Fibroblast of lung (primary cell): ENCODE data around the gene GJC2. TPM values are rescaled to one million over a fixed set of nuclear protein-coding genes. Genes with fewer than 3 reads are reported as not detected.

Experiments used
- DNase-seq, 2 donors: peaks; one replicate each; pipeline versions ENCODE4 v3.0.0 to v3.0.0-alpha.2; 2010; ENCODE audit warnings: low read depth in 2 of 2
- H2AFZ ChIP-seq: 2 replicates; pipeline ENCODE4 v1.5.1; 2012; ENCODE audit warnings: low read length, control low read depth, inconsistent platforms
- H3K27ac ChIP-seq: 2 replicates; pipeline ENCODE4 v1.5.1; 2011; ENCODE audit warnings: low read length, control low read depth; ENCODE audit not compliant: insufficient read depth
- H3K27me3 ChIP-seq: 2 replicates; pipeline ENCODE4 v1.5.1; 2011; ENCODE audit warnings: mild to moderate bottlenecking, low read length; ENCODE audit not compliant: control insufficient read depth, insufficient read depth
- H3K36me3 ChIP-seq: 2 replicates; pipeline ENCODE4 v1.5.1; 2011; ENCODE audit warnings: low read length; ENCODE audit not compliant: control insufficient read depth, insufficient read depth
- H3K4me1 ChIP-seq: 2 replicates; pipeline ENCODE4 v1.5.1; 2011; ENCODE audit warnings: low read length; ENCODE audit not compliant: control insufficient read depth, insufficient read depth; ENCODE audit errors: extremely low read depth
- H3K4me2 ChIP-seq: 2 replicates; pipeline ENCODE4 v1.5.1; 2011; ENCODE audit warnings: low read length, control low read depth; ENCODE audit not compliant: insufficient read depth; ENCODE audit errors: extremely low read depth
- H3K4me3 ChIP-seq, 4 experiments: fragments of 200-600 bp in 1 of 4; sonication (generic) in 1 of 4; replicated peaks in 1 of 4; 2 replicates each; pipeline ENCODE4 v1.5.1; 2011 to 2016; ENCODE audit warnings: low read length in 4 of 4, low read depth in 3 of 4, mild to moderate bottlenecking in 3 of 4, control low read depth in 2 of 4, inconsistent platforms in 1 of 4, mixed read lengths in 1 of 4; ENCODE audit not compliant: insufficient read depth in 1 of 4; ENCODE audit errors: control extremely low read depth in 1 of 4
- H3K79me2 ChIP-seq: 2 replicates; pipeline ENCODE4 v1.5.1; 2012; ENCODE audit warnings: mild to moderate bottlenecking, low read length, inconsistent platforms; ENCODE audit not compliant: control insufficient read depth, insufficient read depth
- H3K9ac ChIP-seq: 2 replicates; pipeline ENCODE4 v1.5.1; 2011; ENCODE audit warnings: mild to moderate bottlenecking, low read length, control low read depth; ENCODE audit not compliant: insufficient read depth
- H3K9me3 ChIP-seq: 2 replicates; pipeline ENCODE4 v1.5.1; 2012; ENCODE audit warnings: low read depth, low read length; ENCODE audit not compliant: control insufficient read depth, insufficient read depth
- H4K20me1 ChIP-seq: 2 replicates; pipeline ENCODE4 v1.5.1; 2011; ENCODE audit warnings: low read length; ENCODE audit not compliant: control insufficient read depth, insufficient read depth; ENCODE audit errors: extremely low read depth
- CTCF ChIP-seq, 2 donors: IDR thresholded peaks in 1 of 2; conservative IDR thresholded peaks in 1 of 2; 1 replicate in 1 of 2; 2 replicates in 1 of 2; pipeline ENCODE4 v1.5.1; 2011 to 2012; ENCODE audit warnings: low read length in 2 of 2, control low read depth in 1 of 2, inconsistent platforms in 1 of 2, low read depth in 1 of 2, mild to moderate bottlenecking in 1 of 2
- EZH2 ChIP-seq: IDR thresholded peaks from 2 replicates; pipeline ENCODE4 v1.5.1; 2012; ENCODE audit warnings: low read length, control low read depth, mild to moderate bottlenecking; ENCODE audit errors: missing control alignments
- polyA plus RNA-seq, 2 donors: library from polyadenylated mRNA; depleted of rRNA in 1 of 2; stranded (reverse) in 1 of 2; unstranded in 1 of 2; fragments of >200 nt; gene quantifications; 2 replicates each; pipeline ENCODE4 v1.2.1, GENCODE V29; 2011 to 2012; ENCODE audit warnings: missing spikeins in 1 of 2
- total RNA-seq: library from RNA; depleted of rRNA; stranded (reverse); fragments of >200 nt; gene quantifications from 2 replicates; pipeline ENCODE4 v1.2.1, GENCODE V29; 2014

GJC2 gene
- total and polyA plus RNA-seq, 2 donors (not counting 1 experiment from before 2014, with no cell fraction given): 1.4 to 13.4 TPM

GRCh38 chr1:228156941-228157728, 7.4 kb downstream of the GJC2 start:
- DNase-seq: no peak
- H3K9me3 ChIP-seq: no peaks in the 10 kb centered on the region
- H3K9ac ChIP-seq: no peak overlapping the region
- H3K4me2 ChIP-seq: no peak overlapping the region
- no peaks in the 10 kb centered on the region for H3K4me1 ChIP-seq
- no peaks in the 10 kb centered on the region for H3K79me2 ChIP-seq
- H3K36me3 ChIP-seq: no peaks in the 10 kb centered on the region
- H2AFZ ChIP-seq: no peak overlapping the region
- no peak overlapping the region for H3K27ac ChIP-seq
- no peaks in the 10 kb centered on the region for H4K20me1 ChIP-seq
- TF ChIP-seq CTCF (conservative IDR thresholded peaks at IDR 0.05 in 1 of 2, IDR thresholded peaks at IDR 0.05 in 1 of 2; ENCODE audit: low read depth in 1 of 2, low read length in 2 of 2) (no peak), EZH2 (no peak)
- no peak overlapping the region for H3K4me3 ChIP-seq
- no peaks in the 10 kb centered on the region for H3K27me3 ChIP-seq

DNA sequence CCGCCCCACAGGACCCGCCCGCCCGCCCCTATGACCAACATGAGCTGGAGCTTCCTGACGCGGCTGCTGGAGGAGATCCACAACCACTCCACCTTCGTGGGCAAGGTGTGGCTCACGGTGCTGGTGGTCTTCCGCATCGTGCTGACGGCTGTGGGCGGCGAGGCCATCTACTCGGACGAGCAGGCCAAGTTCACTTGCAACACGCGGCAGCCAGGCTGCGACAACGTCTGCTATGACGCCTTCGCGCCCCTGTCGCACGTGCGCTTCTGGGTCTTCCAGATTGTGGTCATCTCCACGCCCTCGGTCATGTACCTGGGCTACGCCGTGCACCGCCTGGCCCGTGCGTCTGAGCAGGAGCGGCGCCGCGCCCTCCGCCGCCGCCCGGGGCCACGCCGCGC, 8.0 kb downstream of the GJC2 start:
- no peak overlapping the region for H2AFZ ChIP-seq
- H3K27ac ChIP-seq: no peak overlapping the region
- no peaks in the 10 kb centered on the region for H3K4me1 ChIP-seq
- DNase-seq: no peak
- no peak for TF ChIP-seq CTCF (conservative IDR thresholded peaks at IDR 0.05 in 1 of 2, IDR thresholded peaks at IDR 0.05 in 1 of 2; ENCODE audit: low read depth in 1 of 2, low read length in 2 of 2)
- TF ChIP-seq EZH2: no peak
- no peaks in the 10 kb centered on the region for H3K27me3 ChIP-seq
- H3K4me2 ChIP-seq: no peak overlapping the region
- H3K36me3 ChIP-seq: no peaks in the 10 kb centered on the region
- H3K9ac ChIP-seq: no peak overlapping the region
- H3K4me3 ChIP-seq: no peak overlapping the region
- no peaks in the 10 kb centered on the region for H4K20me1 ChIP-seq
- H3K9me3 ChIP-seq: no peaks in the 10 kb centered on the region
- no peaks in the 10 kb centered on the region for H3K79me2 ChIP-seq

DNA sequence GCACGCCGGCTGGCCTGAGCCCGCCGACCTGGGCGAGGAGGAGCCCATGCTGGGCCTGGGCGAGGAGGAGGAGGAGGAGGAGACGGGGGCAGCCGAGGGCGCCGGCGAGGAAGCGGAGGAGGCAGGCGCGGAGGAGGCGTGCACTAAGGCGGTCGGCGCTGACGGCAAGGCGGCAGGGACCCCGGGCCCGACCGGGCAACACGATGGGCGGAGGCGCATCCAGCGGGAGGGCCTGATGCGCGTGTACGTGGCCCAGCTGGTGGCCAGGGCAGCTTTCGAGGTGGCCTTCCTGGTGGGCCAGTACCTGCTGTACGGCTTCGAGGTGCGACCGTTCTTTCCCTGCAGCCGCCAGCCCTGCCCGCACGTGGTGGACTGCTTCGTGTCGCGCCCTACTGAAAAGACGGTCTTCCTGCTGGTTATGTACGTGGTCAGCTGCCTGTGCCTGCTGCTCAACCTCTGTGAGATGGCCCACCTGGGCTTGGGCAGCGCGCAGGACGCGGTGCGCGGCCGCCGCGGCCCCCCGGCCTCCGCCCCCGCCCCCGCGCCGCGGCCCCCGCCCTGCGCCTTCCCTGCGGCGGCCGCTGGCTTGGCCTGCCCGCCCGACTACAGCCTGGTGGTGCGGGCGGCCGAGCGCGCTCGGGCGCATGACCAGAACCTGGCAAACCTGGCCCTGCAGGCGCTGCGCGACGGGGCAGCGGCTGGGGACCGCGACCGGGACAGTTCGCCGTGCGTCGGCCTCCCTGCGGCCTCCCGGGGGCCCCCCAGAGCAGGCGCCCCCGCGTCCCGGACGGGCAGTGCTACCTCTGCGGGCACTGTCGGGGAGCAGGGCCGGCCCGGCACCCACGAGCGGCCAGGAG, 8.6 kb downstream of the GJC2 start:
- Histone ChIP-seq H3K4me2 (no peak overlapping the region), H3K9me3 (no peaks in the 10 kb centered on the region), H3K4me1 (peaks cover 3% of the 10 kb centered on the region), H3K9ac (no peak overlapping the region), H2AFZ (no peak overlapping the region), H3K27ac (no peak overlapping the region), H3K79me2 (no peaks in the 10 kb centered on the region), H4K20me1 (no peaks in the 10 kb centered on the region), H3K27me3 (no peaks in the 10 kb centered on the region), H3K4me3 (no peak overlapping the region), H3K36me3 (no peaks in the 10 kb centered on the region)
- no peak for DNase-seq
- TF ChIP-seq EZH2 (no peak), CTCF (conservative IDR thresholded peaks at IDR 0.05 in 1 of 2, IDR thresholded peaks at IDR 0.05 in 1 of 2; ENCODE audit: low read depth in 1 of 2, low read length in 2 of 2) (no peak)
